HCT116 (cell line): Measurements from ENCODE around the gene EIF2B2. TPM values are rescaled to one million over a fixed set of nuclear protein-coding genes. Genes with fewer than 3 reads are reported as not detected.

Source experiments
- ATAC-seq: fragments of 200-7000 bp; cut with Tn5 transposase; 2 replicates; pipeline ENCODE4 v1.9.1; 2020; ENCODE audit warnings: mild to moderate bottlenecking, moderate library complexity
- BruUV-seq: library from RNA; stranded (reverse); fragments of 400-500 nt; replicated peaks from 2 replicates; lab custom pipeline; 2021; lab: Mats Ljungman, UMichigan
- CTCF ChIA-PET: fragments of 300-600 bp; sonication (Branson Sonifier 250); formaldehyde crosslinking; loops from one replicate; lab custom pipeline; 2021; ENCODE audit warnings: antibody characterized with exemption; lab: Charles Lee
- POLR2A ChIA-PET: fragments of 300-600, 350-600 bp; sonication (Branson Sonifier 250); formaldehyde crosslinking; loops from one replicate; lab custom pipeline; 2021; ENCODE audit warnings: antibody characterized with exemption; lab: Charles Lee
- RAD21 ChIA-PET, 2 experiments: fragments of 300-600 bp; sonication (Branson Sonifier 250); formaldehyde crosslinking; loops; one replicate each; lab custom pipeline; 2023; ENCODE audit warnings: low total read pairs in 2 of 2; ENCODE audit not compliant: uncharacterized antibody in 2 of 2, unreplicated experiment in 2 of 2, low non-redundant PET in 1 of 2; lab: Charles Lee
- DNase-seq: peaks from one replicate; pipeline ENCODE4 v3.0.0-alpha.2; 2010; ENCODE audit warnings: low read depth, low spot score
- H2AFZ ChIP-seq: fragments of 200-600 bp; shearing (Covaris generic), sonication (generic); 2 replicates; pipeline ENCODE4 v1.6.1; 2017; ENCODE audit warnings: low read depth, mixed run types, mixed read lengths, antibody characterized with exemption, low read length; ENCODE audit not compliant: poor library complexity, severe bottlenecking
- H3K27ac ChIP-seq: 2 replicates; pipeline ENCODE4 v1.5.1; 2012; ENCODE audit warnings: low read depth, low read length
- H3K27me3 ChIP-seq: fragments of 200-600 bp; sonication (generic); 2 replicates; pipeline ENCODE4 v1.6.1; 2016; ENCODE audit warnings: mixed run types, low read length, mixed read lengths; ENCODE audit not compliant: insufficient read depth
- H3K36me3 ChIP-seq, 2 experiments: fragments of 200-500 bp in 1 of 2; fragments of 200-600 bp in 1 of 2; sonication (Bioruptor generic) in 1 of 2; sonication (generic) in 1 of 2; 2 replicates each; pipeline versions ENCODE4 v1.5.1 to v1.6.1; 2014 to 2016; ENCODE audit warnings: low read length in 2 of 2, inconsistent platforms in 1 of 2, mixed read lengths in 1 of 2, mixed run types in 1 of 2; ENCODE audit not compliant: insufficient read depth in 2 of 2, control insufficient read depth in 1 of 2
- H3K4me1 ChIP-seq, 2 experiments: fragments of 200-600 bp in 1 of 2; sonication (generic) in 1 of 2; 2 replicates each; pipeline versions ENCODE4 v1.5.1 to v1.6.1; 2012 to 2017; ENCODE audit warnings: low read length in 2 of 2, inconsistent platforms in 1 of 2, mild to moderate bottlenecking in 1 of 2, mixed read lengths in 1 of 2, mixed run types in 1 of 2, moderate library complexity in 1 of 2; ENCODE audit not compliant: insufficient read depth in 2 of 2, control insufficient read depth in 1 of 2
- H3K4me2 ChIP-seq: fragments of 200-600 bp; sonication (generic); 2 replicates; pipeline ENCODE4 v1.6.1; 2017; ENCODE audit warnings: mixed run types, low read length, mixed read lengths
- H3K4me3 ChIP-seq, 2 experiments: fragments of 200-600 bp in 1 of 2; sonication (generic) in 1 of 2; replicated peaks in 1 of 2; 2 replicates each; pipeline ENCODE4 v1.5.1; 2011 to 2016; ENCODE audit warnings: low read length in 2 of 2, control low read depth in 1 of 2, low read depth in 1 of 2, mild to moderate bottlenecking in 1 of 2, mixed read lengths in 1 of 2, mixed run types in 1 of 2
- H3K79me2 ChIP-seq: fragments of 200-600 bp; sonication (generic); 2 replicates; pipeline ENCODE4 v1.6.1; 2017; ENCODE audit warnings: mild to moderate bottlenecking, mixed run types, low read length, moderate library complexity, mixed read lengths; ENCODE audit not compliant: insufficient read depth
- H3K9ac ChIP-seq: fragments of 200-600 bp; sonication (generic); 2 replicates; pipeline ENCODE4 v1.6.1; 2016; ENCODE audit warnings: low read length, mixed read lengths
- H3K9me2 ChIP-seq: fragments of 200-600 bp; sonication (generic), shearing (Covaris generic); 2 replicates; pipeline ENCODE4 v1.6.1; 2017; ENCODE audit warnings: mixed run types, mild to moderate bottlenecking, moderate library complexity; ENCODE audit not compliant: insufficient read depth
- H3K9me3 ChIP-seq, 2 experiments: fragments of 200-500 bp in 1 of 2; fragments of 200-600 bp in 1 of 2; sonication (Bioruptor generic) in 1 of 2; sonication (generic) in 1 of 2; 2 replicates each; pipeline ENCODE4 v1.6.1; 2014 to 2017; ENCODE audit warnings: low read length in 2 of 2, mixed read lengths in 2 of 2, inconsistent platforms in 1 of 2, low read depth in 1 of 2, mild to moderate bottlenecking in 1 of 2, mixed run types in 1 of 2, moderate library complexity in 1 of 2; ENCODE audit not compliant: control insufficient read depth in 1 of 2, insufficient read depth in 1 of 2
- H4K20me1 ChIP-seq: fragments of 200-600 bp; sonication (generic), shearing (Covaris generic); 2 replicates; pipeline ENCODE4 v1.6.1; 2017; ENCODE audit warnings: mixed run types, mild to moderate bottlenecking, moderate library complexity; ENCODE audit not compliant: insufficient read depth
- EGR1 ChIP-seq: IDR thresholded peaks from 2 replicates; pipeline ENCODE4 v1.6.1; 2012; ENCODE audit warnings: low read depth
- ELF1 ChIP-seq: IDR thresholded peaks from 2 replicates; pipeline ENCODE4 v1.6.1; 2012; ENCODE audit warnings: low read depth, borderline replicate concordance
- EZH2phosphoT487 ChIP-seq: fragments of 200-600 bp; IDR thresholded peaks from 2 replicates; pipeline ENCODE4 v1.6.1; 2018; ENCODE audit warnings: antibody characterized with exemption, borderline replicate concordance
- FOSL1 ChIP-seq: IDR thresholded peaks from 2 replicates; pipeline ENCODE4 v1.6.1; 2012; ENCODE audit warnings: low read depth
- JUND ChIP-seq: IDR thresholded peaks from 2 replicates; pipeline ENCODE4 v1.6.1; 2012
- POLR2A ChIP-seq: IDR thresholded peaks from 2 replicates; pipeline ENCODE4 v1.7.0; 2011; ENCODE audit warnings: borderline replicate concordance; ENCODE audit not compliant: insufficient read depth, insufficient read length; ENCODE audit errors: extremely low read depth
- POLR2AphosphoS5 ChIP-seq: IDR thresholded peaks from 2 replicates; pipeline ENCODE4 v1.6.1; 2011; ENCODE audit warnings: mild to moderate bottlenecking, low read depth, low read length, moderate library complexity
- RAD21 ChIP-seq: IDR thresholded peaks from 2 replicates; pipeline ENCODE4 v1.6.1; 2012; ENCODE audit warnings: low read depth, mild to moderate bottlenecking
- REST ChIP-seq: IDR thresholded peaks from 2 replicates; pipeline ENCODE4 v1.6.1; 2012; ENCODE audit warnings: low read depth
- SIN3A ChIP-seq: IDR thresholded peaks from 2 replicates; pipeline ENCODE4 v1.6.1; 2012; ENCODE audit warnings: low read depth
- SRF ChIP-seq: IDR thresholded peaks from 2 replicates; pipeline ENCODE4 v1.6.1; 2012; ENCODE audit warnings: low read depth
- TCF7L2 ChIP-seq: IDR thresholded peaks from 2 replicates; pipeline ENCODE4 v1.7.0; 2011; ENCODE audit warnings: borderline replicate concordance, inconsistent platforms; ENCODE audit not compliant: insufficient read depth, insufficient read length; ENCODE audit errors: extremely low read depth
- YY1 ChIP-seq: IDR thresholded peaks from 2 replicates; pipeline ENCODE4 v1.6.1; 2011; ENCODE audit warnings: low read length, low read depth, moderate library complexity, mild to moderate bottlenecking; ENCODE audit not compliant: insufficient replicate concordance; ENCODE audit errors: extremely low read depth
- ZFX ChIP-seq: fragments of 450-650 bp; IDR thresholded peaks from 2 replicates; pipeline ENCODE4 v1.6.1; 2017
- intact Hi-C: fragments of 100-400 bp; cut with micrococcal nuclease; formaldehyde crosslinking; loops from 2 replicates; pipeline ENCODE4 v1.10.0; 2022
- total RNA-seq: library from RNA; stranded (reverse); gene quantifications from one replicate; pipeline ENCODE4 v1.2.1, GENCODE V29; 2021; ENCODE audit not compliant: unreplicated experiment
- TF ChIP-seq, protein P1 (sequence below): IDR thresholded peaks from 2 replicates; pipeline ENCODE4 v1.6.1; 2012

Gene EIF2B2
- total RNA-seq, 1 experiment from 2014 or later = 54.8 TPM

- BruUV-seq = no TSS peak
- H3K9ac ChIP-seq = no peak overlapping the region
Measured at GRCh38 chr14:74975059-74975810, 27.5 kb upstream of the EIF2B2 start.

More at GRCh38 chr14:74975059-74975810, 27.5 kb upstream of the EIF2B2 start:
- Histone ChIP-seq H3K79me2 (no peaks in the 10 kb centered on the region), H3K4me1 (no peaks in the 10 kb centered on the region), H3K4me2 (no peak overlapping the region), H3K27ac (no peak overlapping the region), H3K36me3 (no peaks in the 10 kb centered on the region), H3K9me2 (no peaks in the 10 kb centered on the region), H3K27me3 (no peaks in the 10 kb centered on the region), H3K9me3 (no peaks in the 10 kb centered on the region), H4K20me1 (no peaks in the 10 kb centered on the region), H2AFZ (no peak overlapping the region), H3K4me3 (no peak overlapping the region)
- intact Hi-C loops = no loop called here
- no peak for ATAC-seq
- DNase-seq = no peak
- ChIA-PET RAD21 (no interaction called here), POLR2A (no interaction called here), CTCF (interaction anchor here (0.6 kb wide), 1 partner anchor 14 kb away, joined by 3 read pairs; no protein-coding TSS in a partner anchor)
- TF ChIP-seq ZFX = no peak
- no peak for TF ChIP-seq FOSL1
- TF ChIP-seq POLR2AphosphoS5 = no peak
- TF ChIP-seq, protein P1, sequence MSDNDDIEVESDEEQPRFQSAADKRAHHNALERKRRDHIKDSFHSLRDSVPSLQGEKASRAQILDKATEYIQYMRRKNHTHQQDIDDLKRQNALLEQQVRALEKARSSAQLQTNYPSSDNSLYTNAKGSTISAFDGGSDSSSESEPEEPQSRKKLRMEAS = no peak
- TF ChIP-seq ELF1 = no peak
- no peak for TF ChIP-seq EZH2phosphoT487
- TF ChIP-seq EGR1 = no peak
- TF ChIP-seq RAD21 = no peak
- no peak for TF ChIP-seq JUND
- no peak for TF ChIP-seq SIN3A
- no peak for TF ChIP-seq SRF
- no peak for TF ChIP-seq POLR2A
- TF ChIP-seq TCF7L2 = no peak
- TF ChIP-seq YY1 = no peak
- no peak for TF ChIP-seq REST
